Measurements from ENCODE around the gene SCGB2B2.
"Not testable (repeated sequence)": the region's sequence is repeated elsewhere in the genome, so short reads cannot be mapped to it uniquely, and the experiment has no call there.

The SCGB2B2 gene

DNA sequence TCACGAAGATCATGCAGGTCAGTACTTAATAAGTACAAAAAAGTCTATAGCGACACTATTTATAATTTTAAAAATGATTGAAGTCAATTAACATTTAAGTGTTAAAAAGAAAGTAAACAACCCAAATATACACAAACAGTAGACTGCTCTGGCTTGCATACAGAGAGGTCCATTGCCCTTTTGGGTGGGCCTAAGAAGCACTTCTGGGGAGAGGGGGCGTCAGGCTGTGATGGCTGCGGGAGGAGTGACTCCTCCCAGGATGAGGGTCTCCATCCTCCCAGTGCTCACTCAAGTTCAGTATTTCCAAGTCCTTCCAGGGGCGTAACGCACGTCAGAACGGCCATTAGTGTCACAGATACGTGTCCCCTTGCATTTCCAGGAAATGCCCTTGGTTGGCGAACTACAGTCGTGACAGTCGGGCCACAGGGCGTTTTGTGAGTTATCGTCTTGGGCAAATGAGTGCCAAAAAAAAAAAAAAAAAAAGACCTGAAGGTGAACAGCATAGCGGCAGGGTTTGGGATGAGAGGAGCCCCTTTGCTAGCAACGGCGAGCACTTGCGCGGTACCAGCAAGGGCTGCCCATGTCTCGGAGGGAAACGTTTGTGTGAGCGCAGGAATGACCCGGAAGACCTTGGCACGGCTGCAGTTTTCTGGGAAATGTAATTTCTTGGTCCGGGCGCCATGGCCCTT is at the start of gene SCGB2B2:
Gene SCGB2B2, minus strand, starts transcription at position 463 of the 689 bp plus-strand sequence. CDS start 82,596 bp downstream, outside the sequence.
- peak; percentile 90 for DNase-seq

DNA sequence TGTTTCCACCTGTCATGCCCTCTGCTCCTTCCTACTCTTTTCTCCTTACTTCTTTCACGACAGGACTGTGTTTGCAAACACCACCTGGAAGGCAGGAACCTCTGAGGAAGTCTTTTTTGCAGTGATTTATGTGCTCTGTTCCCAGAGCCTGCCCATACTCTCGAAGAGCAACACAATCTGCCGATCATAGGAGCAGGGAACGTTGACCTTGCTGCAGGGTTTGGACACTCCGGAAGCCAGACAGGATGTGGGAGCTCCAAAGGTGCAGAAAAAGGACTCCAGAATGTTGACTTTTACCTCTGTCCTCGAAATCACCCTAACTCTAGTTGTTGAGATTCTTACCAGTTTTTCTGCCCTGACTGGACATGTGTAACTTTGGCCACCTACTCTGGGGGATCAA is 48.4 kb upstream of the SCGB2B2 start:
- DNase-seq, result no peak

GRCh38 chr19:34722353-34722752 is 45.4 kb upstream of the SCGB2B2 start:
- DNase-seq, result no peak

DNA sequence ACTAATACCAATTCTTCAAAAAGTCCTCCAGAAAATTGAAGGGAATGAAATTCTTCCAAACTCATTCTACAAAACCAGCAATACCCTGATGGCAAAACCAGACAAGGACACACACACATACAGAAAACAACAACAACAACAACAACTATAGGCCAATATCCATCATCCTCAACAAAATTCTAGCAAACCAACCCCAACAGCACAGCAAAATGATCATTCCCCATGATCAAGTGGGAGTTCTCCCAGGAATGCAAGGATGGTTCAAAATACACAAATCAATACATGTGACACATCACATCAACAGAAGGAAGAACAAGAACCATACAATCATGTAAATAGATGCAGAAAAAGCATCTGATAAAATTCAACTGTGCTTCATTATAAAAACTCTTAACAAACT is 38.4 kb upstream of the SCGB2B2 start:
- DNase-seq, result no peak

GRCh38 chr19:34713262-34713637 is 36.3 kb upstream of the SCGB2B2 start:
- no peak for DNase-seq

DNA sequence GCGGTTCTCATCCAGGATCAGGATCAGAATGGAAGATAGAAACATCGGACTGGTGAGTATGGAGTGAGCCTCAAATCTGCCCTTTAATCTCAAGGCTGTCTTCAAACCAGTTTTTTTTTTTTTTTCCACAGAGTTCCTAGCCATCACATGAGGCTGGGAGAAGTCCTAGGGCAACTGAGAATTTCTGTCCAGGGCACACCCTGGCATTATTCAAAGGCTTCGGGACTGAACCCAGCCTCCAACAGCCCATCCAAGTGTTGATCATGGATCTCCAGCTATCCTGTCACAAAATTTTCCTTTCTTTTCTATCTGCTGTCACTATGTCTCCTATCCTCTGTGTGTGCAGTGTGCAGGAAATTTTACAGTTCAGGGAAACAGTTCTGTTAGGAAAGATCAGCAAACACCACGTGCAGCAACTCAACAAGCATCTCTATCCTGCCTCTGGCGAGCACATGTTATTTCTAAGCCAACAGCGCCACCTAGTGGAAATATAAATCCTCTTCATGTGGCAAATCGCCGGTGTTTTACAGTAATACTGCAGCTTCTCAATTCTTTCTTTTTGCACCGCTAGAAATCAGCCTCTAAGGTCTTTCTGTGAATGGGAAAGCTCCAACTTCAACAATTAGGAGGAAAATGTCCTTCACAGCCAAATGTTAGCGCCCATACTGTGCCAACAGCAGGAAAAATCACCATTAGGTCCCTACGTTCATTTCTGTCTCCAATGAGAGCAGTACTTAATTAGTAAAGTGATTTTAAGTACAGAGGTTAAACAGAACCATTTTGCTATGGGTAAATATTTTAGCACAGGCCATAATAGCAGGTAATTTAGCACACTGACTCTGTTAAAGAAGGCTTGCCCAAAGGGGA is 35.7 kb upstream of the SCGB2B2 start:
- peak; percentile 80 for DNase-seq

DNA sequence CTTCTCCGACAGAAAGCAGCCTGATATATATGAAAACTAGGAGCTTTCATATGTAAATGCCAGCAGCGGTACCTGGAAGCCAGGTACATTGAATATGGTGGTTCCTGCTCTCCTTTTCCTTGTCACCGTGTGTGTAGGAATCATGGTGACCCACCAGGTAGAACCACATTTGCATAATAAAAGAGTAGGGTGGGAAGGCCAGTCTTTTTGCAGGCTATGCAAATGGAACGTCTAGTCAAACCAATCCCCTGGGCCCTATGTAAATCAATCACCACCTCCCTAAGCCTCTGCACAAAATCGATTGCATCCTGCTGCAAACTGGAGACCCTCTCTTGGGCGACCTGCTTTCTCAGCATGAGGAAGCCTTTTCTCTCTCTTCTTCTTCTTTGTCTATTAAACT is 34.9 kb upstream of the SCGB2B2 start:
- DNase-seq, result no peak

GRCh38 chr19:34707661-34708060 is 30.7 kb upstream of the SCGB2B2 start:
- DNase-seq, result peak; percentile 90

GRCh38 chr19:34692549-34692948 is 15.6 kb upstream of the SCGB2B2 start:
- no peak for DNase-seq

DNA sequence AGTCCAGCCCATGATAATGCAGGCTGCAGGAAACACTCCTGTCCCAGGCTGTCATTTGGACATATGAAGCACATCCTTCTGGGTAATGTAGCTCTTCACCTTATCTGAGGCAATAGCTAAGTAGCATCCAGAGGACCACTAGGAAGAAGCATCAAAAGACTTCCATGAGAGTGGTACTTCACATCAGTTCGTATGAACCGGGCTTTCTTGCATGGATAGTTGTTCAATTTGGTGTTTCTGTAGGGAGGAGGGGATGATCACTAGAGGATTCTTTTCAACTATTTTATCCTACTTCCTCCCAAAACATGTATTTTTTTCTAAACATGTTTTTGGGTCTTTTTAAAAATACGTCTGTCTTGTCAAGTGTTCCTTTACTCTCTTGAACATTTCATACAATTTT is 13.4 kb upstream of the SCGB2B2 start:
- no peak for DNase-seq

DNA sequence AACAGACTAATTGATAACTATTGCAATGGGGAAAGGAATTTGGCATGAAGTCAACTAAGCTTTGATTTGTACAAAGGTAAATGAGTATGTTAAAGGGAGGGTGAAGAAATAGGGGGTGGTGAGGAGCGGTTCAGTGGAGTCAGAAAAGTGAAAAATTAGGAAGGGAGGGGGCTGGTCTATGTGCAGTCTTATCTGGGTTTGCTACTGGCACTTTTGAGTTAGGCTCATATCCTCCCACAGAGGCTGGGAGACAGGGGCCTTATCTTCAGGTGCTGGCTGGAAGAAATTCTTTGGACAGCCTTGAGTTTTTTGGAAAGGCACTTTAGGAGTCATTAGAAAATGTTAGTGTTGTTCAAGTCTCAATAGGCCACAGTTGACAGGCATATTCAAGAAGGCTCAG is 11.6 kb upstream of the SCGB2B2 start:
- no peak for DNase-seq

DNA sequence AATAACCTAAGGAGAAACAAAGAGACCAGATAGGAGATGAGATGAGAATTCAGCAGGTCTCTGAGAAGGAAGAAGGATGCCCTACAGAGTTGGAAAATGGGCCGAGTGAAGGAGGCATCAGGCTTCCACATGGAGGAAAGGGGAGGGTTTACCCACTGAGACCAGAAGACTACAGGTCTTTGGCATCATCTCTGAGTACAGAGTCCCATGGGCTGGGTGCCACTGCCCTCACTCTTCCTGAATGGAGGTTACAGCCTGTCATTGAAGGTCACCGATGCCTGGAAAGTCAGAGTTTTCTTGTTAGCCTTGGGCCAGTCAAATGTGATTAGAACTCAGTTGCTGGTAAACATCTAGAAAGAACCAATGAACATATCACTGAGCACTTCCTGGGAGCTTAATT is 10.4 kb upstream of the SCGB2B2 start:
- DNase-seq, result no peak

- DNase-seq, result no peak
Measured at GRCh38 chr19:34686455-34686854, 9.5 kb upstream of the SCGB2B2 start.

DNA sequence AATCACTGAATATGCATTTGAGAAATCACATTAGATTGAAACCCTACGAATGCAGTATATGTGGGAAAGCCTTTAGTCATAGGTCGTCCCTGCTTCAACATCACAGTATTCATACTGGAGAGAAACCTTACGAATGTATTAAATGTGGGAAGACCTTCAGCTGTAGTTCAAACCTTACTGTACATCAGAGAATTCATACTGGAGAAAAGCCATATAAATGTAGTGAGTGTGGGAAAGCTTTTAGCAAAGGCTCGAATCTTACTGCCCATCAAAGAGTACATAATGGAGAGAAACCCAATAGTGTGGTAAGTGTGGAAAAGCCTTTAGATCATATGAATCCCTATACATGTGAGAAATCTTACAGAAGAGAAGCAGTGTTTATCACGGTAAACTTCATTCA is 8.3 kb upstream of the SCGB2B2 start:
- not testable (repeated sequence) for DNase-seq

GRCh38 chr19:34681478-34681877 is 4.5 kb upstream of the SCGB2B2 start:
- no peak for DNase-seq

DNA sequence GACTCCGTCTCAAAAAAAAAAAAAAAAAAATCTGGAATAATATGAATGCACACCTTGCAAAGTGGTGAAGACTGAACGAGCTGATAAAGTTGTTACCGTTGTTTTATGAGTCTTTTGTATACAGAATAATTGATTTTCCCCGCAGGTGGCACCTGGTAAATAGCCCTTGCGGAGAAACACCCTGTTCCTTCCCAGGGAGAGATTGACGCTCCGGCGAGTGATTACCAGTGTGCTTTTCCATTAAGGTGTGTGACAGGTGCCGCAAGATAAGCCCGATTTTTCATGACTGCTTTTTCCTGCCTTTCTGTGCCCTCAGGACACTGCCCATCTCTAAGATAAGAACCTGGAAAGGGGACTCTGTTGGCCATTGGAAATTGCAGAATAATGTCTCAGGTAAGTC is 1.5 kb upstream of the SCGB2B2 start:
- no peak for DNase-seq

- no peak for DNase-seq
Measured at GRCh38 chr19:34678085-34678412, 1.1 kb upstream of the SCGB2B2 start.

- peak; percentile 90 for DNase-seq
Measured at GRCh38 chr19:34677386-34678084, 576 bp upstream of the SCGB2B2 start, which contains the start of gene ZNF302. Gene ZNF302, plus strand, starts transcription at chr19:34677678. Its CDS starts 1,127 bp downstream, at chr19:34678805.

DNA sequence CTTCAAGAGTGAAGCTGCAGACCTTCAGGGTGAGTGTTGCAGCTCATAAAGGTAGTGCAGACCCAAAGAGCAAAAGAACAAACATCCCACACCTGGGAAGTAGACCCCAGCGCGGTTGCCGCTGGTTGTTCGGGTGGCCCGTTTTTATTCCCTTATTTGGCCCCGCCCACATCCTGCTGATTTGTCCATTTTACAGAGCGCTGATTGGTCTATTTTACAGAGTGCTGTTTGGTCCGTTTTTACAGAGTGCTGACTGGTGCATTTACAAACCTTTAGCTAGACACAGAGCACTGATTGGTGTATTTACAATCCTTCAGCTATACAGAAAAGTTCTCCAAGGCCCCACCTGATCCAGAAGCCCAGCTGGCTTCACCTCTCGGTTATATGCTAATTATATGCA is 1.0 kb downstream of the SCGB2B2 start:
- DNase-seq, result no peak

DNA sequence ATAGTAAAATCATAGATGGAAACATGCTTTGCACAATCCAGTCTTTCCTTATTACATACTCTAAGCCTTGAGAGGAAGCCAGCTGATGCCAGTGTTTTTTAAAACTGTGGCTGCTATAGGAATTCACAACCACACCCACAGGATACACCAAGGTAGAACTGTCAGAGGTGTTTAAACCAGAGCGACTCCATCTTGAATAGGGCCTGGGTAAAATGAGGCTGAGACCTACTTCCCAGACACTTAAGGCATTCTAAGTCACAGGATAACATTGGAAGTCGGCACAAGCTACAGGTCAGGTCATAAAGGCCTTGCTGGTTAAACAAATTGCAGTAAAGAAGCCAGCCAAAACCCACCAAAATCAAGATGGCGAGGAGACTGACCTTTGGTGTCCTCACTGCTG is 1.7 kb downstream of the SCGB2B2 start:
- DNase-seq, result no peak

- DNase-seq, result no peak
Measured at GRCh38 chr19:34673590-34673989, 3.4 kb downstream of the SCGB2B2 start.

- no peak for DNase-seq
Measured at GRCh38 chr19:34671972-34672371, 5.0 kb downstream of the SCGB2B2 start.

DNA sequence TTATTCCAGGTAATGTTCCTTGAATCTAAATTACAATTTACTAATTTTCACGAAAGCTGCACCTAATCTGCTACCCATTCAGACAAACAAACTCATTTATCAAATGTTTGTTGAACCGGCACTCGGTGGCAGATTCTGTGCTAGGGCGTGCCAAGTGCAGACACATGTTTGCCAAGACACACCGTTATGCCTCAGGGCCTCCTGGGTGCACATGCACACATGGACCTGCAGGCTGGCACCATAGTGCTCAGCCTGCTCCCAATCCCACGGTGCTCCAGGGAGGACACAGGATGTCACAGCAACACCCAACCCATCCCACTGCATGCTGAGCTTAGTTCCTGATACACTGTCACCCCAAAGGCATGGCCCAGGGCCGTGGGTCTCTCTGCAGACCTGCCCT is 7.7 kb downstream of the SCGB2B2 start:
- peak; percentile 19 for DNase-seq

- DNase-seq, result not testable (repeated sequence)
Measured at GRCh38 chr19:34668690-34669089, 8.3 kb downstream of the SCGB2B2 start.
